Nephron progenitor cell (in vitro differentiated cells): ENCODE data around the gene PORCN.

Experiments used
- DNase-seq: peaks from one replicate; pipeline ENCODE4 v3.0.0; 2021
- H3K27ac Mint-ChIP-seq: 2 replicates; pipeline ENCODE4 v1.8.0; 2021; ENCODE audit warnings: mild to moderate bottlenecking, moderate library complexity, mixed read lengths
- H3K27me3 Mint-ChIP-seq: 2 replicates; pipeline ENCODE4 v1.8.0; 2021; ENCODE audit warnings: mild to moderate bottlenecking, low read depth, mixed read lengths; ENCODE audit not compliant: poor library complexity
- H3K36me3 Mint-ChIP-seq: 2 replicates; pipeline ENCODE4 v1.8.0; 2021; ENCODE audit warnings: low read depth, mixed read lengths
- H3K4me1 Mint-ChIP-seq: 2 replicates; pipeline ENCODE4 v1.8.0; 2021; ENCODE audit warnings: mixed read lengths
- H3K4me3 Mint-ChIP-seq: 2 replicates; pipeline ENCODE4 v1.8.0; 2021; ENCODE audit warnings: mild to moderate bottlenecking, moderate library complexity, mixed read lengths
- H3K9me3 Mint-ChIP-seq: 2 replicates; pipeline ENCODE4 v1.8.0; 2021; ENCODE audit warnings: mild to moderate bottlenecking, moderate library complexity, mixed read lengths
- CTCF ChIP-seq: fragments of 200-600 bp; sonication (generic); IDR thresholded peaks from 2 replicates; pipeline ENCODE4 v1.5.0; 2021; ENCODE audit warnings: antibody characterized with exemption

Gene PORCN

GRCh38 chrX:48465336-48465933, 43.4 kb upstream of the PORCN start:
- Mint-ChIP-seq H3K27me3 (peaks cover 34% of the 10 kb centered on the region), H3K27ac (no peak overlapping the region), H3K4me1 (peaks cover 38% of the 10 kb centered on the region), H3K4me3 (no peak overlapping the region), H3K9me3 (peaks cover 67% of the 10 kb centered on the region), H3K36me3 (no peaks in the 10 kb centered on the region)
- DNase-seq = no peak
- no peak for TF ChIP-seq CTCF

- peaks cover 38% of the 10 kb centered on the region for H3K27me3 Mint-ChIP-seq
- peak; percentile 20 for DNase-seq
- peaks cover 73% of the 10 kb centered on the region for H3K9me3 Mint-ChIP-seq
- no peak for TF ChIP-seq CTCF
- H3K27ac Mint-ChIP-seq = no peak overlapping the region
- no peaks in the 10 kb centered on the region for H3K36me3 Mint-ChIP-seq
- peak overlapping the region; percentile 52 for H3K4me3 Mint-ChIP-seq
- peaks cover 38% of the 10 kb centered on the region for H3K4me1 Mint-ChIP-seq
These were observed 42.1 kb upstream of the PORCN start for GRCh38 chrX:48466696-48467095.

- Mint-ChIP-seq H3K4me1 (peaks cover 38% of the 10 kb centered on the region), H3K27me3 (peaks cover 38% of the 10 kb centered on the region), H3K27ac (no peak overlapping the region), H3K9me3 (peaks cover 67% of the 10 kb centered on the region), H3K36me3 (no peaks in the 10 kb centered on the region), H3K4me3 (peak overlapping the region; percentile 52)
- no peak for DNase-seq
- no peak for TF ChIP-seq CTCF
These were observed 41.5 kb upstream of the PORCN start for GRCh38 chrX:48467281-48467761.

GRCh38 chrX:48468247-48468671, 40.5 kb upstream of the PORCN start:
- DNase-seq = peak; percentile 14
- peaks cover 40% of the 10 kb centered on the region for H3K27me3 Mint-ChIP-seq
- peak overlapping the region; percentile 76 for H3K4me3 Mint-ChIP-seq

GRCh38 chrX:48468693-48469691, 39.8 kb upstream of the PORCN start:
- TF ChIP-seq CTCF = no peak
- Mint-ChIP-seq H3K4me3 (peak overlapping the region; percentile 76), H3K36me3 (no peaks in the 10 kb centered on the region), H3K27ac (peak overlapping the region; percentile 71), H3K27me3 (peaks cover 37% of the 10 kb centered on the region), H3K9me3 (peaks cover 58% of the 10 kb centered on the region), H3K4me1 (peaks cover 52% of the 10 kb centered on the region)
- no peak for DNase-seq

More at GRCh38 chrX:48468247-48468671, 40.5 kb upstream of the PORCN start:
- Mint-ChIP-seq H3K9me3 (peaks cover 63% of the 10 kb centered on the region), H3K36me3 (no peaks in the 10 kb centered on the region), H3K4me1 (peaks cover 45% of the 10 kb centered on the region), H3K27ac (no peak overlapping the region)
- no peak for TF ChIP-seq CTCF
